ENCODE measurements around the gene CAMSAP2. TPM values are rescaled to one million over a fixed set of nuclear protein-coding genes. Genes with fewer than 3 reads are reported as not detected.
A peak's percentile ranks its signal among the peaks of the same experiment; 100 is the strongest.

Gene CAMSAP2
- polyA plus RNA-seq (ENCODE audit: insufficient read length in 3 of 3): 10 to 100 TPM; 41.6 to 42.7 (median 41.7) TPM

GRCh38 chr1:200738327-200738948, at the start of gene CAMSAP2:
CAMSAP2 (plus strand) TSS chr1:200738893; CDS start chr1:200739828, 935 bp downstream.
- peak; percentile 81 to 87 (median 83) for DNase-seq (ENCODE audit: low read depth in 3 of 3, low spot score in 2 of 3)

DNA sequence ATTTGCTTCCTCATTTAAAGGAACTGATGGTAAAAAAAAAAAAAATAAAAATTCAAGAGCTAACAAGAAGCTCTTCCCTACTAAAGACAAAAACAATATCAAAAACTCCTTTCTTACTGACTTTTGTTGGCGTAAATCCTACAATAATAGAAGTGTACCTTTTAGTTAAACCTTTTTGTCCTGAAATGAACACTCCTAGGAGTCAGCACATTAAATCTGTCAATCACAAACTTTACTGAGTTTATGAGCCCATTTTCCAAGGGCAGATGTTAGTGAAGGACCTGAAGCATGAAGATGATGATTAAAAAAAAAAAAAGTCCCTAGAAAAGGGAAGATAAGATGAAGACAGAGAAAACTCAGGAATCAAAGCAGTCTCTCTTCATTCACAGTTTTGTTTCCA, 46.4 kb upstream of the CAMSAP2 start:
- no peak for DNase-seq (ENCODE audit: low read depth in 3 of 3, low spot score in 2 of 3)

- DNase-seq (ENCODE audit: low read depth in 3 of 3, low spot score in 2 of 3): no peak
Measured at GRCh38 chr1:200693327-200693726, 45.4 kb upstream of the CAMSAP2 start.

DNA sequence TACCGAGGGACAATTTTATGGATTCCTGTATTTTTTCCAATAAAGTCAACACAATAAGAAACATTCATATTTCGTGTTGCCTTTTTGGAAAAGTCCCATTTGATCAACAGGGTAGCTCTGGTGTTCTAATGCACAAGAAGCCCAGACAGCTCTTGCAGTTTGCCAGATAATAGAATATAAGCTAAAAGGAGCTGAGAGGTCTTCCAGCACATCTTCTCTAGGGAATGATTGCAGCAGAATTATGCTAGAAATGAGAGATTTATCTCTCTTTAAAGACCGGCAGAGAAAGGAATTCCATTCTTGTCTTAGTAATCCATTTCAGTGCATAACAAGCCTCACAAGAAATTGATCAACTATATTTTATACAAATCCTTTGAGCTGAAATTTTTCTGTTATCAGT, 44.0 kb upstream of the CAMSAP2 start:
- DNase-seq (ENCODE audit: low read depth in 3 of 3, low spot score in 2 of 3): no peak

DNA sequence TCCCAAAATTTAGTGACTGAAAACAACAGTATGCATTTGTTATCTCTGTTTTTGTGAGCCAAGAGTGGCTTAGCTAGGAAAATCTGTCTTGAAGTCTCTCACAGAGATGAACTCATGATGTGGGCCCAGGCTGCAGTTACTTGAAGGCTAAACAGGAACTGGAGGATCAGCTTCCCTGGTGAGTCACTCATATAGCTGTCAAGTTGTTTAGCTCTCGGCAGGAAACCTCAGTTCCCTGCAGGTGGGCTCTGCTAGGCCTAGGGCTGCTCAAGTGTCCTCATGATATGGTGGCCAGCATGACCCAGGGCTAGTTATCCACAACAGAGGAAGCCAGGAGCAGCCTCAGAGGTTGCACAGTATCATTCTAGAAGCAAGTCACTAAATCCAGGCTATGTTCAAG, 38.8 kb upstream of the CAMSAP2 start:
- DNase-seq (ENCODE audit: low read depth in 3 of 3, low spot score in 2 of 3): no peak

GRCh38 chr1:200704986-200705500, 33.6 kb upstream of the CAMSAP2 start:
- DNase-seq (ENCODE audit: low read depth in 3 of 3, low spot score in 2 of 3): no peak

GRCh38 chr1:200706111-200706814, 32.4 kb upstream of the CAMSAP2 start:
- no peak for DNase-seq (ENCODE audit: low read depth in 3 of 3, low spot score in 2 of 3)

DNA sequence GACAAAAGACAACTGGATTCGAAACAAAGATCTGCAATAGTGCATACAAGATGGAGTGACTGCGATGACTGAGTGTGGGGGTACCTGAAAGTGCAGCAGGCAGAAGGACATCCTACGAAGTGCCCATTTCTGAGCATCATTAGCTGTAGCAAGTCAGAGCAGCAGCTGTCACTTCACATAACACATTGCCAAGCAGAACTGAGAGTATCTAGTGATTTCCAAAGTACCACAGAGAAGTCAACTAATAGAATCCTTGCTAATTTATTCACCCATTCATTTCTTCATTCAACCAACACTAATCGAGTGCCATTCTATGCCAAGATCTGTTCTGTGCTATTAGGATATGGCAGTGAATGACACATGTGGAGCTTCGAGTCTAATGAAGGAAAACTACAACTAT, 31.6 kb upstream of the CAMSAP2 start:
- DNase-seq (ENCODE audit: low read depth in 3 of 3, low spot score in 2 of 3): no peak

DNA sequence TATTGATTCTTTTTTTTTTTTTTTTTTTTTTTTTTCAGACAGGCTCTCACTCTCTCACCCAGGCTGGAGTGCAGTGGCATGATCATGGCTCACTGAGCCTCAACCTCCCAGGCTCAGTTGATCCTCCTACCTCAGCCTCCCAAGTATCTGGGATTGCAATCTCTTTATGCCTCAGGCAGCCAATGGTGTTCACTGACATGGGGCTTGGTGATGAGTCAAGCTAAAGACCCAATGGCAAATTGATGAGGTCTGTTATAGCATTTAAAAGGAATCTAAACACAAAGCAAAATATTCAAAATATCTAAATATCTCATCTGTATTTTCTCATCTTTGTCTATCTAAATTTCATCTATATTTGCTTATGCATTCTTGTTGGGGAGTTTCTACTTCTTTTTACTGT, 30.5 kb upstream of the CAMSAP2 start:
- DNase-seq (ENCODE audit: low read depth in 3 of 3, low spot score in 2 of 3): no peak

DNA sequence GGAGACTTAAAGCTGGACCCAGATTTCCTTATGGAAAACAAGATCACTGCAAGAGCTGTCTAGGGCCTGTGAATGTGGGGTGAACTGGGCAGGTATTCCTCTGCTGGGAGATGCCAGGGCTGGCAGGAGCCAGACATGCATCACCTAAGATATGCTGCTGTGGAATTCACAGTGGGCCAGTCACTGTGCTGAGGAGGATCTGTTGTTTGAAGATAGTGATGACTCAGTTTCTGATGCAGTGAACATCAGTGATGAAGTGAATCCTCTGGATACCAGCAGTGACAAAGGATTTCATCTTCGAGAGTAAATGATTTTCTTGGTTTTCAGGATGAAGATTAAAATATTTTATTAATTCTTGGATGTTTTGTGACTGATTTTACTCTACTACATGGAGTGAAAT, 29.9 kb upstream of the CAMSAP2 start:
- DNase-seq (ENCODE audit: low read depth in 3 of 3, low spot score in 2 of 3): no peak

DNA sequence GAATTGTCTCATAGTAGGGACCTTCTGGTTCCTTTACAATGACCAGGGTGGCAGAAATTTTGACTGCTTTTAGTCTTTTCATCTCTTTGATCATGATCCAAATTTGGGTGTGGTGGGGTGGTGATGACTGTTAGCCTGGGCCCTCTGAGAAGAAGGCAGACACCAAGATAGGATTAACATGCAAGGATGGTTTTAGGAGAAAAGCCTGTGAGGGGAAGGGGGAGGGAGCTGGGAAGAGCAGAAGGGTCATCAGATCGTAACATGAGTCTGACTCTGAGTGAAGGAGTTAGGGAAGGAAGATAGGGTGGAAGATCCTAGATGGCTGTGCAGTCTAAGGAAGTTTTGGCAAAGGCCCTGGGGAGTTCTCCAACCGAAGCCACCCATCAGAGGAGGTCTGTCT, 28.5 kb upstream of the CAMSAP2 start:
- no peak for DNase-seq (ENCODE audit: low read depth in 3 of 3, low spot score in 2 of 3)

GRCh38 chr1:200714504-200715187, 24.0 kb upstream of the CAMSAP2 start:
- DNase-seq (ENCODE audit: low read depth in 3 of 3, low spot score in 2 of 3): no peak

- DNase-seq (ENCODE audit: low read depth in 3 of 3, low spot score in 2 of 3): no peak
Measured at GRCh38 chr1:200720199-200720598, 18.5 kb upstream of the CAMSAP2 start.

DNA sequence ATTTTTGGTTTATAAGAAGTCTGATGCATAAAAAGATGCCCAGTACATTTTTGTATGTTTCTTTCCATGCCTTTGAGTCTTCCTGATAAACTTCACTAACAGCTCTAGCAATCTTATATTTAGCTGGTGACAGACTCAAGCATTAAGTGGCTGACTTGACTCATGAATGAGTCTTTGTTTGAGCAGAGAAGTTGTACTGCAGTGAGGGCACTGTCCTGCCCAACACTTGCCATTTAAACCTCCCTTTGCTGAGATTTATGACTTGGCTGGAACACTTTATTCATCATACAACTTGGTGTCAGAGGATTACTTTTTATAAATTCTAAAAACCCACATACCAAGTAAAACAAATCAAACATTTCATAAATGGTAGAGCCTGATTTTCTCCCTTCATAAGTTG, 14.6 kb upstream of the CAMSAP2 start:
- no peak for DNase-seq (ENCODE audit: low read depth in 3 of 3, low spot score in 2 of 3)

DNA sequence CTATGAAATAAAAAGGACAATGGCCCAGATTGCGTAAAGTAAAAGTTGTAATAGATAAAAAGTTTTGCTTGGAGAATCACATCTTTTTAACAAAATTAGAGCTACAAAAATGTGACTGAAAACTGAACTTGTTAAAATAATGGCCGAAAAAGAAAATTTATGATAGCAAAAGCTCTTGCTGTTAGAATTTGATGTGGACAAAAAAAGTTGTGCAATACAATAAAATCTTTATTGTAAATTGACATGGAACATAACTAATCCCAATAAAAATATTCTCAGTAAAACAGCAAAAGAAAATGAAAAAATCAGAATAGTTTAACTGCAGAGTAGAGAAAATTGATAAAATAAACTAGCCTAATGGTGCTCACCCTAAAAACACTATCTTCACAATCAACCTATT, 11.4 kb upstream of the CAMSAP2 start:
- no peak for DNase-seq (ENCODE audit: low read depth in 3 of 3, low spot score in 2 of 3)

DNA sequence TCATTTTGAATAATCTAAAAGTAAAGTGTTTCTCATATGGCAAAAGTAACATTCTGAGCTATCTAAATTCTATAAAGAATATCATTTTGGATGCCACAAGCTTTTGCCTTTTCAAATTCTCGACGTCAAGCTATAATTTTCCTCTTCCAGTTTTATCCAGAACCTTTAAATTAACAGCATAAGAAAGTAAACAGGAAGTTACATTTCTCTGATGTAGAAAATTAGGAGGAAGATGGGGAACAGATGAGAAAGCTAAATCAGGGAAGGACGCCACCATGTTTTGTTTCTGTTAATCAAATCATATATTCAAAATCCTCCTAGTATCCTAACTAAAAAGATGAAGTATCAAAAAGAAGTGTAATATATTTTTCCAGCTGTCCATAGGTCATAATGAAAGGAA, 8.8 kb upstream of the CAMSAP2 start:
- DNase-seq (ENCODE audit: low read depth in 3 of 3, low spot score in 2 of 3): no peak

DNA sequence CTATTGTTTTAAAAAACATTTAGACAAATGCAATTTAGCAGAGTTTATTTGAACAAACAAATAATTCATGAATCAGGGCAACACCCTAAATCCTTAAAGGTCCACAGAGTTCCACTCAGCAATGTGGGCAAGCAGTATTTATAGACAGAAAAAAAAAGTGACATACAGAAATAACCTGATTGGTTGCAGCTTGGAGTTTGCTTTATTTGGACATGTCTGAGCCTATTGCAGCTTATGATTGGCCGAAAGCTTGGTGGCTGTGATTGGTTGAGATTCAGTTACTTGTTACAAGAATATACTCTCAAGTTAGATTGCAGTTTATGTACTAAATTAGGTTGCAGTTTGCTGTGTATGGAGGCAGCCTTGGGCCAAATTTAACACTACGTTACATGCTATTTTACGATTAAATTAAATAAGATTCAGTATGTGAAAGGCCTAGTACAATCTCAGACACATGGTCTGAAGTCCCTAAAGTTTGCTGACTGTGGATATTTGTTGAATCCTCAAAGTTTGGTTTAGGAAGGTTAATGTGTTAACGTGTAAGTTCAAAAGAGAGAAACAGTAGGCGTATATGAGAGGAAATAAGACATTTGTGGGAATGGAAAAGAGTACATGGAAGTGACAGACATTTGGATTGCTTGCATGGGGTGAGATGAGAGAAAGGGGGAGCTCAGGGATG, 6.9 kb upstream of the CAMSAP2 start:
- no peak for DNase-seq (ENCODE audit: low read depth in 3 of 3, low spot score in 2 of 3)

- DNase-seq (ENCODE audit: low read depth in 3 of 3, low spot score in 2 of 3): no peak
Measured at GRCh38 chr1:200732438-200732837, 6.3 kb upstream of the CAMSAP2 start.

GRCh38 chr1:200733907-200734306, 4.8 kb upstream of the CAMSAP2 start:
- no peak for DNase-seq (ENCODE audit: low read depth in 3 of 3, low spot score in 2 of 3)

- DNase-seq (ENCODE audit: low read depth in 3 of 3, low spot score in 2 of 3): no peak
Measured at GRCh38 chr1:200737647-200738291, 924 bp upstream of the CAMSAP2 start.
